Smooth muscle cell (in vitro differentiated cells): ENCODE results near the gene GNA12. TPM values are rescaled to one million over a fixed set of nuclear protein-coding genes. Genes with fewer than 3 reads are reported as not detected.
"Not testable (repeated sequence)": the region's sequence is repeated elsewhere in the genome, so short reads cannot be mapped to it uniquely, and the experiment has no call there.

Experiments used
- DNase-seq: peaks from one replicate; lab custom pipeline; 2025; ENCODE audit not compliant: unreplicated experiment; lab: John Stamatoyannopoulos, UW
- H2AFZ ChIP-seq: fragments of 200-600 bp; sonication (generic); 2 replicates; pipeline ENCODE4 v1.6.0; 2016; ENCODE audit warnings: antibody characterized with exemption, low read depth, mild to moderate bottlenecking
- H3F3A ChIP-seq: fragments of 200-600 bp; sonication (generic); 2 replicates; pipeline ENCODE4 v1.6.0; 2017; ENCODE audit warnings: antibody characterized with exemption, low read depth
- H3K27ac ChIP-seq: fragments of 200-600 bp; sonication (generic); 2 replicates; pipeline ENCODE4 v1.5.1; 2016; ENCODE audit warnings: low read depth, mild to moderate bottlenecking
- H3K27me3 ChIP-seq: fragments of 200-600 bp; sonication (generic); 2 replicates; pipeline ENCODE4 v1.6.1; 2016; ENCODE audit warnings: low read depth, mild to moderate bottlenecking
- H3K36me3 ChIP-seq: fragments of 200-600 bp; sonication (generic); 2 replicates; pipeline ENCODE4 v1.5.1; 2016; ENCODE audit warnings: low read depth
- H3K4me1 ChIP-seq: fragments of 200-600 bp; sonication (generic); 2 replicates; pipeline ENCODE4 v1.5.1; 2016; ENCODE audit warnings: low read depth
- H3K4me2 ChIP-seq: fragments of 200-600 bp; sonication (generic); 2 replicates; pipeline ENCODE4 v1.6.0; 2016; ENCODE audit warnings: mild to moderate bottlenecking
- H3K4me3 ChIP-seq: fragments of 200-600 bp; sonication (generic); 2 replicates; pipeline ENCODE4 v1.5.1; 2016; ENCODE audit warnings: mild to moderate bottlenecking
- H3K79me2 ChIP-seq: fragments of 200-600 bp; sonication (generic); 2 replicates; pipeline ENCODE4 v1.6.0; 2016; ENCODE audit warnings: low read depth, mild to moderate bottlenecking
- H3K9ac ChIP-seq: fragments of 200-600 bp; sonication (generic); 2 replicates; pipeline ENCODE4 v1.6.0; 2016; ENCODE audit warnings: low read depth
- H3K9me3 ChIP-seq: fragments of 200-600 bp; sonication (generic); replicated peaks from 2 replicates; pipeline ENCODE4 v1.5.1; 2016; ENCODE audit warnings: low read depth
- H4K20me1 ChIP-seq: fragments of 200-600 bp; sonication (generic); 2 replicates; pipeline ENCODE4 v1.6.0; 2016; ENCODE audit warnings: low read depth
- CTCF ChIP-seq: fragments of 200-600 bp; sonication (generic); IDR thresholded peaks from 2 replicates; pipeline ENCODE4 v1.5.1; 2017; ENCODE audit warnings: borderline replicate concordance, mild to moderate bottlenecking, antibody characterized with exemption; ENCODE audit not compliant: insufficient read depth, poor library complexity, severe bottlenecking
- WGBS: methylation state at CpG from one replicate; pipeline ENCODE4 v1.1.7; 2016; ENCODE audit warnings: low lambda C conversion rate; 5-methylcytosine and 5-hydroxymethylcytosine counted together
- polyA plus RNA-seq: library from polyadenylated mRNA; unstranded; fragments of >200 nt; fragmentation: Nextera tagmentation; extraction: Ambion mirVana; gene quantifications from 2 replicates; pipeline ENCODE4 v1.2.1, GENCODE V29; 2016
- total RNA-seq: library from RNA; depleted of rRNA; stranded (reverse); fragments of >200 nt; gene quantifications from 2 replicates; pipeline ENCODE4 v1.2.3, GENCODE V29; 2014

GNA12 gene
- total and polyA plus RNA-seq, 2 experiments from 2014 or later = 20.3 to 34.7 TPM

- no peak overlapping the region for H3K4me2 ChIP-seq
- WGBS = 90% methylated on average over 23 of the region's 27 CpGs
- no peak overlapping the region for H2AFZ ChIP-seq
- no peak for DNase-seq
- H3K9ac ChIP-seq = no peak overlapping the region
- no peak for TF ChIP-seq CTCF
- no peak overlapping the region for H3K27ac ChIP-seq
- H3K4me3 ChIP-seq = no peak overlapping the region
- H3K79me2 ChIP-seq = no peaks in the 10 kb centered on the region
- no peaks in the 10 kb centered on the region for H3K9me3 ChIP-seq
- H4K20me1 ChIP-seq = no peaks in the 10 kb centered on the region
- no peaks in the 10 kb centered on the region for H3K36me3 ChIP-seq
- H3F3A ChIP-seq = no peaks in the 10 kb centered on the region
- no peaks in the 10 kb centered on the region for H3K27me3 ChIP-seq
- no peaks in the 10 kb centered on the region for H3K4me1 ChIP-seq
Observed at GRCh38 chr7:2681929-2682799, 161.9 kb downstream of the GNA12 start.

GRCh38 chr7:2680792-2681490, 163.2 kb downstream of the GNA12 start:
- Histone ChIP-seq H3F3A (no peaks in the 10 kb centered on the region), H3K27me3 (no peaks in the 10 kb centered on the region), H3K79me2 (no peaks in the 10 kb centered on the region), H3K4me2 (no peak overlapping the region), H3K36me3 (no peaks in the 10 kb centered on the region), H3K4me1 (no peaks in the 10 kb centered on the region), H3K4me3 (no peak overlapping the region), H3K9me3 (no peaks in the 10 kb centered on the region), H2AFZ (no peak overlapping the region), H3K9ac (no peak overlapping the region), H4K20me1 (no peaks in the 10 kb centered on the region), H3K27ac (no peak overlapping the region)
- peak; percentile 71 for TF ChIP-seq CTCF
- WGBS = 50% methylated on average over 25 of the region's 27 CpGs
- DNase-seq = peak; percentile 12

GRCh38 chr7:2680256-2680655, 163.9 kb downstream of the GNA12 start:
- no peak for DNase-seq
- Histone ChIP-seq H3K4me3 (no peak overlapping the region), H2AFZ (no peak overlapping the region), H3K4me1 (no peaks in the 10 kb centered on the region), H3K9ac (no peak overlapping the region), H3K27ac (no peak overlapping the region), H3K4me2 (no peak overlapping the region), H3K27me3 (no peaks in the 10 kb centered on the region), H3F3A (no peaks in the 10 kb centered on the region), H3K9me3 (no peaks in the 10 kb centered on the region), H4K20me1 (no peaks in the 10 kb centered on the region), H3K79me2 (no peaks in the 10 kb centered on the region), H3K36me3 (no peaks in the 10 kb centered on the region)
- no peak for TF ChIP-seq CTCF
- 94% methylated on average over 13 of the region's 13 CpGs for WGBS

- not testable (repeated sequence) for H3K4me3 ChIP-seq
- 91% methylated on average over 20 of the region's 64 CpGs for WGBS
Observed at GRCh38 chr7:2679135-2680127, 164.7 kb downstream of the GNA12 start.

GRCh38 chr7:2678454-2678853, 165.7 kb downstream of the GNA12 start:
- H3K27me3 ChIP-seq, H4K20me1 ChIP-seq, H2AFZ ChIP-seq, H3K9me3 ChIP-seq, H3K27ac ChIP-seq, H3K79me2 ChIP-seq, DNase-seq, H3K9ac ChIP-seq, H3K4me1 ChIP-seq, H3K36me3 ChIP-seq, H3K4me2 ChIP-seq, H3F3A ChIP-seq, H3K4me3 ChIP-seq: not testable (repeated sequence)
- 88% methylated on average over 15 of the region's 15 CpGs for WGBS

More at GRCh38 chr7:2679135-2680127, 164.7 kb downstream of the GNA12 start:
- H3F3A ChIP-seq, H3K4me1 ChIP-seq, H3K27me3 ChIP-seq, H4K20me1 ChIP-seq, H3K27ac ChIP-seq, H3K36me3 ChIP-seq, H3K79me2 ChIP-seq, H3K9me3 ChIP-seq, DNase-seq, H3K4me2 ChIP-seq, H2AFZ ChIP-seq, H3K9ac ChIP-seq: not testable (repeated sequence)
